GM21723 (cell line): Measurements from ENCODE around the gene WTAP.
"Not testable (repeated sequence)": the region's sequence is repeated elsewhere in the genome, so short reads cannot be mapped to it uniquely, and the experiment has no call there.

Experiments
- ATAC-seq: cut with Tn5 transposase; IDR thresholded peaks from one replicate; pipeline ENCODE4 v1.9.1; 2021; ENCODE audit warnings: mild to moderate bottlenecking, moderate library complexity; ENCODE audit not compliant: unreplicated experiment

WTAP gene

DNA sequence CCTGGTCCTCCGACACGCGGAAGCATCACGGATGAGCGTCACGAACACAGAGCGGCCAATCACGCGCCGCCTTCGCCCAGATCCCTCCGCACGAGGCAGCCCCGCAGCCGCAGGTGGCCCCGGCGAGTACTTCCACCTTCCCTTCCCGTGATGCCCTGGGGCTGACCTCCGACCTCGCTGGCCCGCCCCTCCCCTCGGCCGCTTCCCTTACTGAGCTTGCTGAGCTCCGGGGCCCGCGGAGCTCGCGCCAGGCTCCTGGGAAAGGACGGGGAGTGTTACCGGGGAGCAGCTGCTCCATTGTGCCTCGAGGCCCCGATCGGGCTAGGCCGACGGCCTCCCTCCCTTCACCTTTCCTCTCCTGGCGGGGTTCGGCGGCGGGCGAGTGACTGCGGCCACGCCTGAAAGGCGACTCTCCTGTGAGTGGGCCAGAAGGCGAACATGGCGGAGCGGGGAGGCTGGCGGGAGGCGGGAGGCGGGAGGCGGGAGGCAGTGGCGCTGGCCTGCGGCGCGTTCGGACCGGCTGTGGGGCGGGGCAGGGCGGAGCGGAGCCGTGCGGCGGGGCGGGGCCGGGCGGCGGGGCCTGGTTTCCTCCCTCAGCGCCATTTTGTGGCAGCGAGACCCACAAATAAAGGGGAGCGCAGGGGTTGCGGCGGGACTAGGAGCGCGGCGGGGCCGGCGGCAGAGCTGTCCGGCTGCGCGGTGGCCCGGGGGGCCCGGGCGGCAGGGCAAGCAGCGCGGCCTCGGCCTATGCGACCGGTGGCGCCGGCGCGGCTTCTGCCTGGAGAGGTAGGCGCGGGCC is at the start of gene WTAP:
Gene WTAP (plus strand): TSS at position 589 of the 799 bp plus-strand sequence. CDS start 8,760 bp downstream, outside the sequence.
- ATAC-seq = peak; percentile 80

DNA sequence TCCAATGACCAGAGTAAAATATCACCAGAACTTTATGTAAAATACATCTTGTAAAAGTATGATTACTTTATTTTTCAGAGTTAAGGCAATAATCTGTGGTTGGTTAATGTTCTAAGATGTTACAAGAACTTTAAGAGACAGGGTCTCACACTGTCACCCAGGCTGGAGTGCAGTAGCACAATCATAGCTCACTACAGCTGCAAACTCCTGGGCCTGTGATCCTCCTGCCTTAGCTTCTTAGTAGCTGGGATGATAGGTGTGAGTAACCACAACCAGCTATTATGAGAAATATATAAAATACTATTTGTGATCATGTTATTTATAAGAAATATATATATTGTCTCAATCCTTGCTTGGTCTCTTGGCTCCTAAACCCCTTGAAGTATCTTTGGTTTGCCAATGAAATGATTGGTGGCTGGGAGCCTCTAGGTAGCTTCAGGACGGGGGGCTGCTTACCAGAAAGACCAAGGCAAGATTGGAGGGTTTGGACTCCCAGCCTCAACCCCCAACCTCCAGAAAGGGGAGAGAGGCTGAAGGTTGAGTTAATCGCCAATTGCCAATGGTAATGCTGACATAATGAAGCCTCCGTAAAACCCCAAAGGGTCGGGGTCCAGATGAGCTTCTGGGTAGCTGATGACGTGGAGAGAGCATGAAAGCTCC is 49.7 kb upstream of the WTAP start:
- ATAC-seq = no peak

DNA sequence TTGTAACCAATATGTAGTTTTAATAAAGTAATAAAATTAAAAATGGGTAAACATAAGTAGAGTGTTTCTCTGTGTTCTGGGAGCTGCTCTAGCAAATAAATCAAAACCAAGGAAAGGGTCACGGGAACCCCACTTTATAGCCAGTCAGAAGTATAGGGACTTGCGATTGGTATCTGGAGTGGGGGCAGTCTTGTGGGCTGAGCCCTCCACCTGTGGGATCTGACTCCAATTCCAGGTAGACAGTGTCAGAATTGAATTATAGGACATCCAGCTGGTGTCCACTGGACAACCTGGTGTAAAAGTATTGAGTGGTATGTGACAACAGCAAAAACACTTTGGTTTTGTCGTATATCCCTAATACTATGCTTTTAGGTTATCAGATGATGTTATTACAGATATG is 48.7 kb upstream of the WTAP start:
- no peak for ATAC-seq

DNA sequence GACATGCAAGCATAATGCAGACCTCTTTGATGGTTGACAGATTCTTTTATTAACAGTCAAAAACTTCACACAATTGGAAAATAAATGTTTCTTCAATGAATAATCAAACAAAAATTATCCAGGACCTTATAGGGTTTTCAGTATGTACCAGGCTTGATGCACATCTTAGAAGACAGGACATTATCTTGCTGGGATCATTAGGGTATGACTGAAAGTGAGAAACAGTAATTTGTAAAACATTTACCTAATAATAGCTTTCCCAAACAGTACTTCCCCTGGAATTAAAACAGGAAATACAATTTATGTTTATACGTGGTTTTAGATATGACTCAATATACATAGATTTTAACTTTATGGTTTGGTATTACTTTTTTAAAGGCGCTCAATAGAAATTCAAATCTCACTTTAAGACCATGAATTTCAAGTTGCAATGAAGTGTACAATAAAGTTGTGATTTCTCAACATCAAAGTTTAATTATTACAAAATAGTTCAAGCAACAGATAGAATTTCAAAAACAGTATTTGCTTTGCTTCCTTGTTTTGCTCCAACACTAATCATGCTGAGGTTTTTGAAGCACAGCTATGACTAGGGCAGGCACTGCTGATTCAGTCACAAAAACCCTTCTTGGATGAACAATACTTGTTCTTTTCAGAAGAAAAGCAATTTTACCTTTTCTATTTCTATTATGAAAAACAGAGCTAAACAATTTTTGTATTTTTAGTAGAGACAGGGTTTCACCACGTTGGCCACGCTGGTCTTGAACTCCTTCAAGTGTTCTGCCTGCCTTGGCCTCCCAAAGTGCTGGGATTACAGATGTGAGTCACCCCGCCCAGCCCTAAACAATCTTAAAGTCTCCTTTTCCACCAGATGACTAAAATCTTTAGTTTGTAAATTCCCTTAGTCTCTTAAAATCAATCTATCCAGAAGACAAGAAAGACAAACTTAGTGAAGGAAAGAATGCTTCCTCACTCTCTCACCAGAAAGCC is 47.9 kb upstream of the WTAP start:
- ATAC-seq = no peak

DNA sequence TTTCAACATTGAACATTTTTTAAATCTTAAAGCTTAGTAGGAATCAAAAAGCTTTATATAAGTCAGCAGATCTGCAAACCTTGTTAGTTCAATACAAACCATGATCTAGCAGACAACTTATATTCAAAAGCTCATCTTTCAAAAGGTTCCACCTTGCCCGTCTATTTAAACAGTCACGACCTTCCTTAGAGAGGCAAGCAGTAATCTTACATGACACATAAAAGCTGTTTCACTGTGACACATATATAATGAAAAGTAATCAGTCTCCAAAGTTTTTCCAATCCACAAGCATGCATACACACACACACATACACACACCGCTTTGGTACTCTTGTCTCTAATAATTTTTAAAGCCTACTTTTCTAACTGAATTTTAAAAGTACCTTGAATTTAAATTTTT is 47.2 kb upstream of the WTAP start:
- ATAC-seq = no peak

- ATAC-seq = no peak
These were observed 46.0 kb upstream of the WTAP start for GRCh38 chr6:159681191-159681880.

GRCh38 chr6:159682295-159682694 is 45.0 kb upstream of the WTAP start:
- ATAC-seq = no peak

- ATAC-seq = no peak
These were observed 44.5 kb upstream of the WTAP start for GRCh38 chr6:159682810-159683209.

GRCh38 chr6:159684013-159684304 is 43.3 kb upstream of the WTAP start:
- ATAC-seq = no peak

DNA sequence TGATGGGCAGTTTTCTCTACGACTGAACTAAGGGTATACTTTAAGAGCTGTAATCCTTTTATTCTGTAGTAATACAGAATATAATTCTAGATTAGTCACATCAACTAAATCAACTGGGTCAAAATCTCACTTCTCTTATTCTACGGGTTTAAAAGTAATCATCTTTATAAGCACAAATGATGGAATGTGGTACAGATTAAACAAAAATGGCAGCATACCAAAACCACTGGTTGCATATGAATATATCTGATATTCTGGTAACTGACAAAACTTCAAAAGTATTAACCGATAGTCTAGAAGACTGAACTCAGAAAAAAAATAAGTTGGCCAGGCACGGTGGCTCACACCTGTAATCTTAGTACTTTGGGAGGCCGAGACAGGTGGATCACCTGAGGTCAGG is 41.3 kb upstream of the WTAP start:
- no peak for ATAC-seq

GRCh38 chr6:159686703-159687102 is 40.6 kb upstream of the WTAP start:
- ATAC-seq = no peak

- ATAC-seq = no peak
These were observed 40.0 kb upstream of the WTAP start for GRCh38 chr6:159687341-159687740.

GRCh38 chr6:159688266-159688905 is 38.9 kb upstream of the WTAP start:
- no peak for ATAC-seq

GRCh38 chr6:159689001-159689400 is 38.3 kb upstream of the WTAP start:
- ATAC-seq = no peak

DNA sequence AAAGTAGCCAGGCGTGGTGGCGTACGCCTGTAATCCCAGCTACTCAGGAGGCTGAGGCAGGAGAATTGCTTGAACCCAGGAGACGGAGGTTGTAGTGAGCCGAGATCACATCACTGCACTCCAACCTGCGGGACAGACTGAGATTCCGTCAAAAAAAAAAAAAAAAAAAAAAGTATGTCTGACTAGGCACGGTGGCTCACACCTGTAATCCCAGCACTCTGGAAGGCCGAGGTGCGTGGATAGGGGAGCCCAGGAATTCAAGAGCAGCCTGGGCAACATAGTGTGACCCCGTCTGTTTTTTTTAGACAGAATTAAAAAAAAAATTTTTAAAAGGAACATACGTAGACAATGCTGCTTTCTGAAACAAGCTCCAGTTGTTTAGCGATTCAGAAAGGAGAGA is 37.2 kb upstream of the WTAP start:
- not testable (repeated sequence) for ATAC-seq

GRCh38 chr6:159691133-159691962 is 36.0 kb upstream of the WTAP start:
- no peak for ATAC-seq

- no peak for ATAC-seq
These were observed 35.4 kb upstream of the WTAP start for GRCh38 chr6:159691963-159692287.

- peak; percentile 44 for ATAC-seq
These were observed 34.8 kb upstream of the WTAP start for GRCh38 chr6:159692303-159693127.
